Upper lobe of left lung (tissue), 4 donors: ENCODE results near the gene DLK2.

Experiments used
- CTCF ChIP-seq, 6 experiments: fragments of 450-650 bp in 4 of 6; fragments of 200-600 bp in 2 of 6; sonication (generic) in 2 of 6; IDR thresholded peaks; one replicate each; pipeline ENCODE4 v1.5.1; 2016 to 2019; ENCODE audit warnings: antibody characterized with exemption in 6 of 6
- EP300 ChIP-seq, 4 donors: sonication (generic); formaldehyde crosslinking; IDR thresholded peaks; one replicate each; pipeline ENCODE4 v1.5.1; 2017; ENCODE audit warnings: antibody characterized with exemption in 4 of 4, control low read depth in 2 of 4
- POLR2A ChIP-seq, 4 donors: fragments of 450-650 bp; IDR thresholded peaks; one replicate each; pipeline ENCODE4 v1.5.1; 2016 to 2017; ENCODE audit warnings: antibody characterized with exemption in 4 of 4, mild to moderate bottlenecking in 2 of 4
- POLR2AphosphoS5 ChIP-seq, 2 donors: sonication (generic); formaldehyde crosslinking; IDR thresholded peaks; one replicate each; pipeline ENCODE4 v1.5.1; 2017; ENCODE audit warnings: antibody characterized with exemption in 2 of 2

DNA sequence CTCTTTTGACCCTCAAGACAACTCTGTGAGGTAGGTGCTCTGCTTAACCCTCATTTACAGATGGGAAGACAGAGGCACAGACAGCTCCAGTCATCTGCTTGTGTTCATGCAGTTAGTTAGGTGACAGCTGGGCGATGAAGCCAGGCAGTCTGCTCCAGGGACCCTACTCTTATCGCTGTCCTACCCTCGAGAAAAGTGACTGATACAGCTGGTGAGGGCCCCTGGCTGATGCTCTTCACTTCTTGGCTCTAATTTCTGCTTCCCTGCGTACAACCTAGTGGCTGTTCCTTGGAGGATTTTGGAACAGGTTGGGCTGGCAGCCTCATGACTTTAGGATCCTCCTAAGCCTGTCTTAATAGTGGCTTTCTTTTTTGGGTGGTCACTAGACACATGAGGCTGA is 12.9 kb upstream of the DLK2 start:
- TF ChIP-seq POLR2A (IDR thresholded peaks at IDR 0.05) (no peak), POLR2AphosphoS5 (IDR thresholded peaks at IDR 0.05) (no peak), CTCF (IDR thresholded peaks at IDR 0.05) (no peak), EP300 (IDR thresholded peaks at IDR 0.05) (no peak)
